22Rv1 (cell line): ENCODE measurements around the gene SMCO1.
A peak's percentile ranks its signal among the peaks of the same experiment; 100 is the strongest.
"Not testable (repeated sequence)": the region's sequence is repeated elsewhere in the genome, so short reads cannot be mapped to it uniquely, and the experiment has no call there.

Source experiments
- H3K27ac ChIP-seq: fragments of 450-650 bp; 2 replicates; pipeline ENCODE4 v1.5.1; 2017
- ZFX ChIP-seq: fragments of 450-650 bp; IDR thresholded peaks from 2 replicates; pipeline ENCODE4 v1.6.1; 2017; ENCODE audit warnings: antibody characterized with exemption, borderline replicate concordance
- TF ChIP-seq, protein P1 (sequence below): fragments of 450-650 bp; IDR thresholded peaks from 2 replicates; pipeline ENCODE4 v1.5.1; 2017; ENCODE audit warnings: mild to moderate bottlenecking

The SMCO1 gene

DNA sequence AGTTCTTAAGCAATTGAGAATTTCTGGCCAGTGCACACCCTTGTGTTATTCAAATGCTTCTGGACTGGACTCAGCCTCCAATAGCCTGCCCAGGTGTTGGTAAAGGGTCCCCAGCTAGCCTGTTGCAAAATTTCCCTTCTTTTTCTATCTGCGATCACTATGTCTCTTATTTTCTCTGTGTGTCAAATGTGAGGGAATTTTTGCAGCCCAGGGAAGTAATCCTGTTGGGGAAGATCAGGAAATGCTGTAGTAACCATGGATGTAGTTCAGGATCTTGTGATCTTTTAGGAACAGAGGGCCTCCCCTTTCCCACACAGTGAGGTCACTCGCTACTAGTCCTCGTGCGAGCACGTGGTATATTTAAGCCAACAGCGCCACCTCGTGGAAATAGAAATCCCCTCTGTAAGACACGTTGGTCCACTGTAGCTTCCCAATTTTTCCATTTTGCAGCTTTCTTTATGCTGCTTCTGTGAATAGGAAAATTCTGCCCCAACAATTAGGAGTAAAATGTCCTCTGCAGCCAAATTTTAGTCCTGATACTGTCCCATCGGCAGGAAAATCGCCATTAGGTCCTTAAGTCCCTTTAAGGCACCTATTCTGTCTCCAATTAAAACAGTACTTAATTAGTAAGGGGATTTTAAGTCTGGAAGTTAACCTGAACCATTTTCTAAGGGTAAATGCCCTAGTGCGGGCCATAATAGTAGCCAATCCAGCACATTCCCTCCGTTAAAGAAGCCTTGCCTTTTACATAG lies 4.0 kb upstream of the SMCO1 start:
- TF ChIP-seq, protein P1, sequence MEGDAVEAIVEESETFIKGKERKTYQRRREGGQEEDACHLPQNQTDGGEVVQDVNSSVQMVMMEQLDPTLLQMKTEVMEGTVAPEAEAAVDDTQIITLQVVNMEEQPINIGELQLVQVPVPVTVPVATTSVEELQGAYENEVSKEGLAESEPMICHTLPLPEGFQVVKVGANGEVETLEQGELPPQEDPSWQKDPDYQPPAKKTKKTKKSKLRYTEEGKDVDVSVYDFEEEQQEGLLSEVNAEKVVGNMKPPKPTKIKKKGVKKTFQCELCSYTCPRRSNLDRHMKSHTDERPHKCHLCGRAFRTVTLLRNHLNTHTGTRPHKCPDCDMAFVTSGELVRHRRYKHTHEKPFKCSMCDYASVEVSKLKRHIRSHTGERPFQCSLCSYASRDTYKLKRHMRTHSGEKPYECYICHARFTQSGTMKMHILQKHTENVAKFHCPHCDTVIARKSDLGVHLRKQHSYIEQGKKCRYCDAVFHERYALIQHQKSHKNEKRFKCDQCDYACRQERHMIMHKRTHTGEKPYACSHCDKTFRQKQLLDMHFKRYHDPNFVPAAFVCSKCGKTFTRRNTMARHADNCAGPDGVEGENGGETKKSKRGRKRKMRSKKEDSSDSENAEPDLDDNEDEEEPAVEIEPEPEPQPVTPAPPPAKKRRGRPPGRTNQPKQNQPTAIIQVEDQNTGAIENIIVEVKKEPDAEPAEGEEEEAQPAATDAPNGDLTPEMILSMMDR: peak; percentile 55
- TF ChIP-seq ZFX: no peak
- no peak overlapping the region for H3K27ac ChIP-seq

DNA sequence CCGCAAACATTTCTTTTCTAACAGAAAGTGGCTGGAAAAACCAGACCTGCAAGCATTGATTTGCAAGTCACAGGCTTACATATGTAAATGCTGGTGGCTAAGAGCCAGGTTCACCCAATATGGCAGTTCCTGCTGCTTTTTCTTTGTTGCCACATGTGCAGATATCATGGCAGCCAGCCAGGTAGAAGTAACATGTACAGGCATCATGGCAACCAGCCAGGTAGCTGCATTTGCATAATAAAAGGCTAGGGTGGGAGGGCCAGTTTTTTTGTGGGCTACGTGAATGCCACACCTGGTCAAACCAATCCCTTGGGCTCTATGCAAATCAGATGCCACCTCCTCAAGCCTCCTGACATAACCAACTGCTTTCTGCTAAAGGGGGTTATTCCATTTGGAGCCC lies 2.8 kb upstream of the SMCO1 start:
- H3K27ac ChIP-seq: no peak overlapping the region
- TF ChIP-seq ZFX: no peak
- TF ChIP-seq, protein P1: no peak

DNA sequence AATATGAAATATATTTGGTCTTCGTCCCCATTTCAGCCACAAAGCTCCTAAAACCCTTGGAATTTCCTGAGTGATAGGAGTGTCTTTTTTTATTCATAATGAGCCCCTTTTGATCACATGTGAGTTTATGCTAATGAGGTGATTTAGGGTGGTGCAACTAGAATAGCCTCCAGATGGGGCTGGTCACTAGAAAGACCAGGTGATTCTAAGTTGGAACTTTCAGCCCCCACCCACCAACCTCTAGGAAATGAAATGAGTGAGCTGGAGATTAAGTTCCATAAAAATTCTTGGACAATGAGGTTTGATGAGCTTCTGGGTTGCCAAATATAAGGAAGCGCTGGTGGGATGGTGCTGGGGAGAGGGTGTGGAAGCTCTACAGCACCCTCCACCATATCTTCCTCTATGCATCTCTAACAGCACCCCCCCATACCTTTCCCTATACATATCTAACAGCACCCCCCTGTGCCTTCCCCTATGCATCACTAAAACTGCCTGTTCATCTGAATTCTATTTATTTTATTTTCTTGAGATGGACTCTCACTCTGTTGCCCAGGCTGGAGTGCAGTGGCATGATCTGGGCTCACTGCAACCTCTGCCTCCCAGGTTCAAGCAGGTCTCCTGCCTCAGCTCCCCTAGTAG lies 2.1 kb upstream of the SMCO1 start:
- no peak overlapping the region for H3K27ac ChIP-seq
- TF ChIP-seq ZFX: no peak
- TF ChIP-seq, protein P1: no peak

DNA sequence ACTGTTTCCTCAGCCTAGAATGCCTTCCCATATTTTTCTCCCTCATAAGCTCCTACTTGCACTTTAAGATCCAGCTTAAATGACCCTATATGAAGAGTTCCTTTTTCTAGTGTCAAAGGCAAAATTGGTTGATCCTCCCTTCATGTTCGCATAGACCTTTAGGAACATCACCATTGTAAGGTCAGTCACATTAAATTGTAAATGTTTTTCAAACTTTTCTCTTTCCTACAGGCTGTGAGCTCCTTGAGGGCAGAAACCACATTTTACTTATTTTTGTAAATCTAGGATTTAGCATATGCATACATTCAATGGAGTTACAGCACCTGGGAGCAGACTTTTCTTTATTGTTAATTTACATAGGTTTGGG lies 813 bp downstream of the SMCO1 start:
- no peak for TF ChIP-seq ZFX
- TF ChIP-seq, protein P1: no peak
- H3K27ac ChIP-seq: no peak overlapping the region

DNA sequence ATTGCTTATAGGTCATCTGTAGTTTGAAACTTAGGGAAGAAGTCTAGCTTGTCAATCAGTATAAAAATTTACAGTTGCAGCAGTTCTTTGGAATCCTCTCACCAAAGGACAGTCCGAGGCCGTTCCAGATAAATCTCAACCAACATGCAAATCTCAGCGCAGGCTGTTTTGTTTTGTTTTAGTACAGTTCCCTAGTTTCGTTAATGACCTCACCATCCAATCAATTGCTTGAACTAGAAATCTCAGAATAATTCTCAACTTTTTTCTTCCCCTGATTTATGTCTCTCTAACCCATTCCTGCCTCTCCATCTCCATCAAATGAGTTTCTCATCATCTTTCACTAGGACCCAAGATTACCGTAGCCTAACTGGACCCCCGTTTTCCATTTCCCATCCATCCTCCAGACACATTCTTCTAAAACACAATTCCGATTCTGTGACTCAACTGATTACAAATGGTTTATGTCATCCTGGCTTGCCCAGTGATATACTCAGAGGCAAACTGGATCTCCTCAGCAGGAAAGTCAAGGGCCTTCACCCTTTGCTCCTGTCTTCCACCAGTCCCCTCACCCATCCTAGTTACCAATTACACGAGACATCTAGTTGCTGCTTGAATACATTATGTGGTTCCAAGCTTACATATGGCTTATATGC lies 1.3 kb downstream of the SMCO1 start:
- no peak overlapping the region for H3K27ac ChIP-seq
- TF ChIP-seq, protein P1: no peak
- no peak for TF ChIP-seq ZFX

DNA sequence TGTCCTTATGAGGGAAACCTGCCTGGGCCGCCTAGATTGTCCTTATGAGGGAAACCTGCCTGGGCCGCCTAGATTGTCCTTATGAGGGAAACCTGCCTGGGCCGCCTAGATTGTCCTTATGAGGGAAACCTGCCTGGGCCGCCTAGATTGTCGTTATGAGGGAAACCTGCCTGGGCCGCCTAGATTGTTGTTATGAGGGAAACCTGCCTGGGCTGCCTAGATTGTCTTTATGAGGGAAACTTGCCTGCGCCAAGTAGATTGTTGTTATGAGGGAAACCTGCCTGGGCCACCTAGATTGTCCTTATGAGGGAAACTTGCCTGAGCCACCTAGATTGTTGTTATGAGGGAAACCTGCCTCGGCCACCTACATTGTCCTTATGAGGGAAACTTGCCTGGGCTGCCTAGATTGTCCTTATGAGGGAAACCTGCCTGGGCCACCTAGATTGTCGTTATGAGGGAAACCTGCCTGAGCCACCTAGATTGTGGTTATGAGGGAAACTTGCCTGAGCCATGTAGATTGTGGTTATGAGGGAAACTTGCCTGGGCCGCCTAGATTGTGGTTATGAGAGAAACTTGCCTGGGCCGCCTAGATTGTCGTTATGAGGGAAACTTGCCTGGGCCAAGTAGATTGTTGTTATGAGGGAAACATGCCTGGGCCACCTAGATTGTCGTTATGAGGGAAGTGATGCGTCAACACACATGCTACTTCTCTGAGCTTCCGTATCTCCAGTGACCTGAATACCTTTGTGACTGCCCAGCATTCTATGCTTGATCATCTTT lies 3.3 kb downstream of the SMCO1 start:
- not testable (repeated sequence) for H3K27ac ChIP-seq

DNA sequence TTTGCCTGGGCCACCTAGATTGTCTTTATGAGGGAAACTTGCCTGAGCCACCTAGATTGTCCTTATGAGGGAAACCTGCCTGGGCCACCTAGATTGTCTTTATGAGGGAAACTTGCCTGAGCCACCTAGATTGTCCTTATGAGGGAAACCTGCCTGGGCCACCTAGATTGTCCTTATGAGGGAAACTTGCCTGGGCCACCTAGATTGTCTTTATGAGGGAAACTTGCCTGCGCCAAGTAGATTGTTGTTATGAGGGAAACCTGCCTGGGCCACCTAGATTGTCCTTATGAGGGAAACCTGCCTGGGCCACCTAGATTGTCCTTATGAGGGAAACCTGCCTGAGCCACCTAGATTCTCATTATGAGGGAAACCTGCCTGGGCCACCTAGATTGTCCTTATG lies 4.0 kb downstream of the SMCO1 start:
- H3K27ac ChIP-seq: not testable (repeated sequence)

DNA sequence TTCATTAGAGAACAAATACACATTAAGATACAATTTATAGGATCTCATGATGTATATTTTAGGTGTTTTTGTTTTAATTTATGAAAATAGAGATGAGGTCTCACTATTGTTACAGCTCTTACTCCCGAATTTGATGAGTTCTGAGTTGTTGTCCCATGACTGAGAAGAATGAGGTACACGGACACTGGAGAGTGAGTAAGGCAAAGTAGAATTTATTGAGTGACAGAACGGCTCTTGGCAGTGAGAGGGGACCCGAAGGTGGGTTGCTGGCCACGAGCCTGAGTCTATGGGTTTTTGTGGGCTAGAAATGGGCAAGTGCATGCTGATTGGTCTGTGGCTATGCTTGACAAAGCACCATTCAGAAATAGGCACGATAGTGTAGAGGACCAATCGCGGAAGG lies 8.5 kb downstream of the SMCO1 start:
- TF ChIP-seq, protein P1: no peak
- TF ChIP-seq ZFX: no peak

More for the DNA sequence above, 8.5 kb downstream of the SMCO1 start:
- no peak overlapping the region for H3K27ac ChIP-seq
